ENCODE data around the gene MMP25.

The MMP25 gene

GRCh38 chr16:3036726-3037315, 9.5 kb upstream of the MMP25 start, which contains the start of gene BICDL2:
Gene BICDL2, minus strand, starts transcription at chr16:3036944. Its CDS starts 1,448 bp downstream, at chr16:3035496.
- no peak within 1 kb of the TSS for H3K4me2 ChIP-seq (ENCODE audit: low read depth, low read length, poor library complexity, severe bottlenecking)
- no peak within 1 kb of the TSS for H3K4me3 ChIP-seq (ENCODE audit: insufficient read depth, low read length, poor library complexity, severe bottlenecking)
- H4K20me1 ChIP-seq (ENCODE audit: low read depth, low read length): no peaks in the 10 kb centered on the region
- H3K9me2 ChIP-seq (replicated peaks; ENCODE audit: insufficient read depth, low read length): no peaks in the 10 kb centered on the region
- H3K27ac ChIP-seq (ENCODE audit: low read depth, low read length): no peak within 1 kb of the TSS
- no peaks in the 10 kb centered on the region for H3K79me2 ChIP-seq (ENCODE audit: insufficient read depth, low read length)
- H2AFZ ChIP-seq (ENCODE audit: low read depth, low read length, severe bottlenecking): no peak within 1 kb of the TSS
- no peaks in the 10 kb centered on the region for H3K27me3 ChIP-seq (ENCODE audit: low read length)
- H3F3A ChIP-seq (ENCODE audit: insufficient read depth): no peaks in the 10 kb centered on the region
- TF ChIP-seq EZH2phosphoT487 (conservative IDR thresholded peaks at IDR 0.05; ENCODE audit: low read length) (no peak), CTCF (IDR thresholded peaks at IDR 0.05; ENCODE audit: insufficient read depth, low read length, poor library complexity, severe bottlenecking) (no peak)
- no peaks in the 10 kb centered on the region for H3K9me3 ChIP-seq (ENCODE audit: insufficient read depth, low read length)
- H3K36me3 ChIP-seq (ENCODE audit: low read length): no peaks in the 10 kb centered on the region
- H3K9ac ChIP-seq (ENCODE audit: low read length): no peak within 1 kb of the TSS

GRCh38 chr16:3038256-3038655, 8.1 kb upstream of the MMP25 start:
- Histone ChIP-seq H3K27me3 (ENCODE audit: low read length) (no peaks in the 10 kb centered on the region), H4K20me1 (ENCODE audit: low read depth, low read length) (no peaks in the 10 kb centered on the region), H3K4me2 (ENCODE audit: low read depth, low read length, poor library complexity, severe bottlenecking) (no peak overlapping the region), H3K27ac (ENCODE audit: low read depth, low read length) (no peak overlapping the region), H3K9ac (ENCODE audit: low read length) (no peak overlapping the region), H3F3A (ENCODE audit: insufficient read depth) (no peaks in the 10 kb centered on the region), H3K4me3 (ENCODE audit: insufficient read depth, low read length, poor library complexity, severe bottlenecking) (no peak overlapping the region), H2AFZ (ENCODE audit: low read depth, low read length, severe bottlenecking) (no peak overlapping the region), H3K79me2 (ENCODE audit: insufficient read depth, low read length) (no peaks in the 10 kb centered on the region), H3K36me3 (ENCODE audit: low read length) (no peaks in the 10 kb centered on the region), H3K9me3 (ENCODE audit: insufficient read depth, low read length) (no peaks in the 10 kb centered on the region), H3K9me2 (replicated peaks; ENCODE audit: insufficient read depth, low read length) (no peaks in the 10 kb centered on the region)
- no peak for TF ChIP-seq CTCF (IDR thresholded peaks at IDR 0.05; ENCODE audit: insufficient read depth, low read length, poor library complexity, severe bottlenecking)
- TF ChIP-seq EZH2phosphoT487 (conservative IDR thresholded peaks at IDR 0.05; ENCODE audit: low read length): no peak

- Histone ChIP-seq H3K4me2 (ENCODE audit: low read depth, low read length, poor library complexity, severe bottlenecking) (no peak overlapping the region), H3K27ac (ENCODE audit: low read depth, low read length) (no peak overlapping the region), H3K36me3 (ENCODE audit: low read length) (no peaks in the 10 kb centered on the region), H3K9ac (ENCODE audit: low read length) (no peak overlapping the region), H3K9me2 (replicated peaks; ENCODE audit: insufficient read depth, low read length) (no peaks in the 10 kb centered on the region), H3K79me2 (ENCODE audit: insufficient read depth, low read length) (no peaks in the 10 kb centered on the region), H4K20me1 (ENCODE audit: low read depth, low read length) (no peaks in the 10 kb centered on the region), H3K4me3 (ENCODE audit: insufficient read depth, low read length, poor library complexity, severe bottlenecking) (no peak overlapping the region), H3F3A (ENCODE audit: insufficient read depth) (no peaks in the 10 kb centered on the region), H3K9me3 (ENCODE audit: insufficient read depth, low read length) (no peaks in the 10 kb centered on the region), H3K27me3 (ENCODE audit: low read length) (no peaks in the 10 kb centered on the region), H2AFZ (ENCODE audit: low read depth, low read length, severe bottlenecking) (no peak overlapping the region)
- TF ChIP-seq CTCF (IDR thresholded peaks at IDR 0.05; ENCODE audit: insufficient read depth, low read length, poor library complexity, severe bottlenecking) (no peak), EZH2phosphoT487 (conservative IDR thresholded peaks at IDR 0.05; ENCODE audit: low read length) (no peak)
These were observed 7.5 kb upstream of the MMP25 start for GRCh38 chr16:3038896-3039295.
